Gastrocnemius medialis (tissue), 4 donors: Measurements from ENCODE around the gene LARP1. TPM values are rescaled to one million over a fixed set of nuclear protein-coding genes. Genes with fewer than 3 reads are reported as not detected.
"Not testable (repeated sequence)": the region's sequence is repeated elsewhere in the genome, so short reads cannot be mapped to it uniquely, and the experiment has no call there.

Experiments used
- ATAC-seq, 2 donors: fragments of 150-250 bp; one replicate each; pipeline ENCODE4 v1.9.1; 2016
- DNase-seq, 2 donors: peaks; one replicate each; pipeline ENCODE4 v3.0.0-alpha.2; 2019
- H3K27ac ChIP-seq, 4 donors: fragments of 200-600 bp; sonication (generic); 1 replicate in 1 of 4; 2 replicates in 3 of 4; pipeline ENCODE4 v1.5.1; 2016 to 2018; ENCODE audit warnings: mild to moderate bottlenecking in 2 of 4, moderate library complexity in 1 of 4
- H3K27me3 ChIP-seq, 3 donors: fragments of 200-600 bp; sonication (generic) in 2 of 3; 1 replicate in 1 of 3; 2 replicates in 2 of 3; pipeline versions ENCODE4 v1.5.1 to v1.6.0; 2016 to 2019; ENCODE audit warnings: mild to moderate bottlenecking in 1 of 3, moderate library complexity in 1 of 3
- H3K36me3 ChIP-seq, 2 donors: fragments of 200-600 bp; sonication (generic) in 1 of 2; one replicate each; pipeline ENCODE4 v1.5.1; 2017 to 2018
- H3K4me1 ChIP-seq, 2 donors: fragments of 200-600 bp; sonication (generic) in 1 of 2; one replicate each; pipeline ENCODE4 v1.5.1; 2016 to 2017; ENCODE audit warnings: mild to moderate bottlenecking in 2 of 2
- H3K4me3 ChIP-seq, 4 donors: fragments of 200-600 bp; sonication (generic) in 3 of 4; 1 replicate in 1 of 4; 2 replicates in 3 of 4; pipeline ENCODE4 v1.5.1; 2016 to 2019; ENCODE audit warnings: mild to moderate bottlenecking in 2 of 4
- H3K9me3 ChIP-seq, 3 donors: fragments of 200-600 bp; sonication (generic) in 2 of 3; 1 replicate in 1 of 3; 2 replicates in 2 of 3; pipeline ENCODE4 v1.5.1; 2016 to 2019
- POLR2A ChIP-seq, 2 donors: fragments of 450-650 bp; IDR thresholded peaks; one replicate each; pipeline ENCODE4 v1.6.1; 2017; ENCODE audit warnings: antibody characterized with exemption in 2 of 2, mild to moderate bottlenecking in 2 of 2, moderate library complexity in 2 of 2
- in situ Hi-C, 4 donors: fragments of 200-750 bp; cut with MboI; loops; one replicate each; pipeline versions ENCODE4 v1.15.0 to v1.8.0; 2017; ENCODE audit warnings: low sequenced_read_pairs in 4 of 4
- intact Hi-C: fragments of 100-400 bp; cut with DNase I; formaldehyde crosslinking; loops from one replicate; pipeline ENCODE4 v1.15.1; 2023; ENCODE audit warnings: low total_unique reads
- total RNA-seq, 4 donors: library from RNA; depleted of rRNA; stranded (reverse); fragments of >200 nt; gene quantifications; one replicate each; pipeline versions ENCODE4 v1.1.0 to v1.2.3, GENCODE V29; 2016
- TF ChIP-seq, protein P1 (sequence below), 5 experiments: fragments of 450-650 bp in 3 of 5; fragments of 200-600 bp in 2 of 5; sonication (generic) in 2 of 5; IDR thresholded peaks in 4 of 5; conservative IDR thresholded peaks in 1 of 5; 1 replicate in 4 of 5; 2 replicates in 1 of 5; pipeline ENCODE4 v1.5.1; 2016 to 2019; ENCODE audit warnings: antibody characterized with exemption in 5 of 5, mild to moderate bottlenecking in 3 of 5, moderate library complexity in 3 of 5

The LARP1 gene
- total RNA-seq, 4 donors from 2014 or later = 77.8 to 125 (median 119) TPM

DNA sequence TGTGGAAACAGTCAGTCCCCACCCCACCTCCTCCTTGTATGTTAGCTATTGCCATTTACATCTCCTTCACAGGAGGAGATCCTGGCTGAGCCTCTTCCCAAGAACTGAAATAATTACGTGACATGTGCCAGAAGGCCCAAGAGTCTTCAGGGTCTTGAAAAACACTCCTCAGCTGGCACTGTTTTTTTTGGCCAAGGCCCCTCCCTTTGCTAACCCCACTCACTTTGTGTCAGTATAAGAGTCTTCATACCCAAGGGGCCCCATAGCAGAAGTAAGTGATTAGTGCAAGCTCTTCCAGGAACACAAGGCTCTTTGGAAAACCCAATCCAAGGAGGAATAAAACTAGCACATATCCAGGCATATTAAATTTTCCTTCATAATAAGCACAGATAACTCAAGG is 5.7 kb upstream of the LARP1 start:
- no peak for DNase-seq
- Histone ChIP-seq H3K4me1 (peaks cover 17 to 22% of the 10 kb centered on the region in 2 donors), H3K27ac (no peak overlapping the region)

DNA sequence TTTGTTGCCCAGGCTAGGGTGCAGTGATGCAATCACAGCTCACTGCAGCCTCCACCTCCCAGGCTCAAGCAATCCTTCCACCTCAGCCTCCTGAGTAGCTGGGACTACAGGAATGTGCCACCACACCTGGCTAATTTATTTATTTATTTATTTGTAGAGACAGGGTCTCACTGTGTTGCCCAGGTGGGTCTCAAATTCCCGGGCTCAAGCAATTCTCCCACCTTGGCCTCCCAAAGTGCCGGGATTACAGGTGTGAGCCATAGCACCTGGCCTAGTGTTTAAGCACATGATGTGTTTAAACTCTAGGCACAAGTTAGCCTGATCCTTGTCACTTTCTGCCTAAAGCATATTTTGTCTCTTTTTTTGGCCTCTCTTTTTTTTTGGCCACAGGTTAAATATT is 4.5 kb upstream of the LARP1 start:
- ATAC-seq, intact Hi-C loops, H3K27ac ChIP-seq: not testable (repeated sequence)

More for the DNA sequence above, 5.7 kb upstream of the LARP1 start:
- no peak for TF ChIP-seq POLR2A (IDR thresholded peaks at IDR 0.05)
- TF ChIP-seq, protein P1, sequence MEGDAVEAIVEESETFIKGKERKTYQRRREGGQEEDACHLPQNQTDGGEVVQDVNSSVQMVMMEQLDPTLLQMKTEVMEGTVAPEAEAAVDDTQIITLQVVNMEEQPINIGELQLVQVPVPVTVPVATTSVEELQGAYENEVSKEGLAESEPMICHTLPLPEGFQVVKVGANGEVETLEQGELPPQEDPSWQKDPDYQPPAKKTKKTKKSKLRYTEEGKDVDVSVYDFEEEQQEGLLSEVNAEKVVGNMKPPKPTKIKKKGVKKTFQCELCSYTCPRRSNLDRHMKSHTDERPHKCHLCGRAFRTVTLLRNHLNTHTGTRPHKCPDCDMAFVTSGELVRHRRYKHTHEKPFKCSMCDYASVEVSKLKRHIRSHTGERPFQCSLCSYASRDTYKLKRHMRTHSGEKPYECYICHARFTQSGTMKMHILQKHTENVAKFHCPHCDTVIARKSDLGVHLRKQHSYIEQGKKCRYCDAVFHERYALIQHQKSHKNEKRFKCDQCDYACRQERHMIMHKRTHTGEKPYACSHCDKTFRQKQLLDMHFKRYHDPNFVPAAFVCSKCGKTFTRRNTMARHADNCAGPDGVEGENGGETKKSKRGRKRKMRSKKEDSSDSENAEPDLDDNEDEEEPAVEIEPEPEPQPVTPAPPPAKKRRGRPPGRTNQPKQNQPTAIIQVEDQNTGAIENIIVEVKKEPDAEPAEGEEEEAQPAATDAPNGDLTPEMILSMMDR (IDR thresholded peaks at IDR 0.05 in 4 of 5, conservative IDR thresholded peaks at IDR 0.05 in 1 of 5) = no peak
- H3K36me3 ChIP-seq = no peaks in the 10 kb centered on the region
- in situ Hi-C loops = no loop called here
- ATAC-seq = no peak
- H3K4me3 ChIP-seq = no peak overlapping the region
- intact Hi-C loops = no loop called here
- no peaks in the 10 kb centered on the region for H3K27me3 ChIP-seq
- H3K9me3 ChIP-seq = no peaks in the 10 kb centered on the region

DNA sequence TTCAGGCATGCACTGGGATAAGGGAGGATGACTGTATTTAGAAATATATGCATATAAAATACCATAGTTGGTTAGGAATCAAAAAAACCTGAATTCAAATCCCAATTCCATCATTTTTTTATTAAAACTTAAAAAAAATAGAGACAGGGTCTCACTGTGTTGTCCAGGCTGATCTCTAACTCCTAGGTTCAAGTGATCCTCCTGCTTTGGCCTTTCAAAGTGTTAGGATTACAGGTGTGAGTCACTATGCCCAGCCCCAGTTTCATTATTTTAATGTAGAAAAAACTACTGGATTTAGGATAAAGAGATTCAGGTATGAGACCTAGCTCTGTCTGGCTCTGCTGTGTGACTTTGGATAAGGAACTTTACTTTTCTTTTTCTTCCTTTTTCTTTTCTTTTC is 3.3 kb upstream of the LARP1 start:
- intact Hi-C loops = no loop called here
- Histone ChIP-seq H3K4me1 (peaks cover 18 to 23% of the 10 kb centered on the region in 2 donors), H3K27ac (peak overlapping the region in 2 of 4 donors; percentile 97 to 99), H3K27me3 (no peaks in the 10 kb centered on the region), H3K4me3 (no peak overlapping the region), H3K36me3 (no peaks in the 10 kb centered on the region), H3K9me3 (no peaks in the 10 kb centered on the region)
- no peak for DNase-seq
- ATAC-seq = no peak
- in situ Hi-C loops = loop anchor here in 1 of 4 donors (10.0 kb wide), 1 partner anchor 67 kb away; no protein-coding TSS in a partner anchor
- no peak for TF ChIP-seq POLR2A (IDR thresholded peaks at IDR 0.05)
- TF ChIP-seq, protein P1 (IDR thresholded peaks at IDR 0.05 in 4 of 5, conservative IDR thresholded peaks at IDR 0.05 in 1 of 5) = no peak

More for the DNA sequence above, 4.5 kb upstream of the LARP1 start:
- peaks cover 18 to 23% of the 10 kb centered on the region in 2 donors for H3K4me1 ChIP-seq
- not testable (repeated sequence) for H3K9me3 ChIP-seq, H3K36me3 ChIP-seq, DNase-seq, H3K27me3 ChIP-seq, H3K4me3 ChIP-seq
- in situ Hi-C loops = loop anchor here in 1 of 4 donors (10.0 kb wide), 1 partner anchor 66 kb away; no protein-coding TSS in a partner anchor

DNA sequence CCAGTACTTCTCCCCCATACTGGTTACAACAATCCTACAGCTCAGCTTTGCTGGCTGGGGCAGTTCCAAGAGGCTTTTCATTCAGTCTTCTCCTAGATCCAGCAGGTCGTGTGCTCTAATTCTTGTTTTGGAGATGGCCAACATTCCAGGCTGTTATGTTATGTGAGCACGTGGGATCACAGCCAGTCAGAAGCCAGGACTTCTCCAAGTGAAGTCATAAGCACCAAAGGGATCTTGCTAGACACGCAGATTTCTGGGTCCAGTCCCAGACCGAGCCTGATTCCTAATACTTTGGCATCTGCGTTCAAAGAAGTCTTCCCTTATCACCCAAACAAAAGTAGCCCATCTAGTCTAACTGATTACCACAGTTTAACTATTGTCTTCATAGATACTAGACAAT is 1.4 kb upstream of the LARP1 start:
- TF ChIP-seq, protein P1 (IDR thresholded peaks at IDR 0.05 in 4 of 5, conservative IDR thresholded peaks at IDR 0.05 in 1 of 5) = no peak
- peak; percentile 81 to 88 for TF ChIP-seq POLR2A (IDR thresholded peaks at IDR 0.05)
- H3K9me3 ChIP-seq = no peaks in the 10 kb centered on the region
- in situ Hi-C loops = loop anchor here in 1 of 4 donors (10.0 kb wide), 1 partner anchor 69 kb away; no protein-coding TSS in a partner anchor
- ATAC-seq = peak; percentile 61 to 63
- intact Hi-C loops = loop anchor here (2.0 kb wide), 1 partner anchor 187 kb away; the partner anchor contains the start of gene MRPL22
- peak overlapping the region; percentile 59 to 87 (median 66) for H3K4me3 ChIP-seq
- no peaks in the 10 kb centered on the region for H3K36me3 ChIP-seq
- no peaks in the 10 kb centered on the region for H3K27me3 ChIP-seq
- peaks cover 28 to 33% of the 10 kb centered on the region in 2 donors for H3K4me1 ChIP-seq
- H3K27ac ChIP-seq = peak overlapping the region; percentile 97 to 99 (median 98)
- peak; percentile 82 to 90 for DNase-seq

DNA sequence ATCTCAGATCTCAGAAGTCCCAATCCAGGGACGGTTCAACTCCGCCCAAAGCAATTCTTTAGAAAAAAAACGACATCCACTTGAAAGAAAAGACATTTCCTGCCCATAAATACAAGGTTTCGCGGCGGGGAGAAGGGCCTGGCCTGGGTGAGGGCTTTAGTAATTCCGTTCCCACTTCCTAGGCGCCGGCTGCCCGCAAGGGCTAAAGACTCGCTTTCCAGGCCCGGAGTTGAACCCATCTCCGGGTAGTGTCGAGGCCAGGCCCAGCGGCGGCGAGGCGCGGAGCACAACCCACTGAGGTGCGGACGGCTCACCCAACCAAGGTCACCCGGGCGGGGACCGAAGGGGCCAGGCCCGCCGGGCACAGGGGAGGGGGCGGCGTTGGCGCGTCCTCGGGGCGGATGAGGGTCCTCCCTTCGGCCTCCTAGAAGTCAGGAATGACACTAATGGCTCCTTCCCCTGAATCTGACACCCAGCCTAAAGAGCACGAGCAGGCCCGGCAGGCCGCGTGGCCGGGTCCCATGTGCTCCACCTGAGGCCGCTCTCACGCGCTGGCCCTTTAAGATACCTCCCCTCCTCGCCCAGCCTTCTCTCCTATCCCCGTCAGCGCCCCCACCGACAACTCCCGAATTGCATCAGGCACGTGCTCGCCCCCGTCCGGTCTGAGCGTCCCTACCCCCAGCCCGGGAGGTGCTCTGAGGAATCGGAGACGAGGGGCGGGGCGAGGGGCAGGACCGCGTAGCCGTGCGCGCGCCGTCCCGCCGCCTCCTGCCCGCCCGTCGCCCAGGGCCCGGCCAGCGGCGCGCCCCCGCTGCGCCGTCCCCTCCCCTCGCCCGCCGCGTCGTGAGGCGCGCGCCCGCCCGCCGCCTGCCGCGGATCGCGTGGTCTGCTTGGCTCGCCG is 467 bp upstream of the LARP1 start:
- Histone ChIP-seq H3K4me1 (peaks cover 37 to 42% of the 10 kb centered on the region in 2 donors), H3K9me3 (no peaks in the 10 kb centered on the region), H3K27me3 (no peaks in the 10 kb centered on the region), H3K27ac (peak overlapping the region; percentile 99 to 100 (median 100)), H3K4me3 (peak overlapping the region; percentile 88 to 97 (median 94)), H3K36me3 (no peaks in the 10 kb centered on the region)
- TF ChIP-seq POLR2A (IDR thresholded peaks at IDR 0.05) = peak; percentile 78 to 90
- TF ChIP-seq, protein P1 (IDR thresholded peaks at IDR 0.05 in 4 of 5, conservative IDR thresholded peaks at IDR 0.05 in 1 of 5) = peak in 3 of 5 experiments; percentile 20 to 54 (median 29)
- intact Hi-C loops = loop anchor here (1.0 to 2.0 kb wide), 3 partner anchors 72 to 186 kb away; partner anchors contain the start of genes CNOT8 and MRPL22
- DNase-seq (peak; percentile 99 to 100), ATAC-seq (peak; percentile 66 to 76)
- in situ Hi-C loops = loop anchor here in 1 of 4 donors (10.0 kb wide), 1 partner anchor 70 kb away; no protein-coding TSS in a partner anchor
